Activated naive CD4-positive, alpha-beta T cell treated with anti-CD3 and anti-CD28 coated beads, Interleukin-2, amount 50 U/mL, for 72 hours (primary cell): ENCODE data around the gene FLVCR2. TPM values are rescaled to one million over a fixed set of nuclear protein-coding genes. Genes with fewer than 3 reads are reported as not detected.

Experiments
- total RNA-seq, 2 donors: library from RNA; stranded (reverse); gene quantifications; one replicate each; pipeline ENCODE4 v1.2.3, GENCODE V29; 2022

FLVCR2 gene
- total RNA-seq, 2 donors from 2014 or later: 11.6 to 18.3 TPM

Other genes starting within 250 kb of the FLVCR2 start
- gene JDP2, start 150.6 kb upstream of the FLVCR2 start, total RNA-seq: 1 to 10 TPM in 1 of 2 donors, under 1 TPM in 1; 0.46 to 2.0 TPM
- gene BATF, start 56.2 kb upstream of the FLVCR2 start, total RNA-seq: 100 to 1,000 TPM in 1 of 2 donors, 10 to 100 TPM in 1; 93.6 to 165 TPM
- 10 to 100 TPM; 20.2 to 25.5 TPM for gene ERG28, start 82.3 kb downstream of the FLVCR2 start, total RNA-seq
- 10 to 100 TPM; 36.6 TPM for gene TTLL5, start 82.6 kb downstream of the FLVCR2 start, total RNA-seq